Spleen (tissue), 11 donors: Measurements from ENCODE around the gene KSR2. TPM values are rescaled to one million over a fixed set of nuclear protein-coding genes. Genes with fewer than 3 reads are reported as not detected.

ENCODE experiments used
- DNase-seq: peaks from one replicate; pipeline ENCODE4 v3.0.0-alpha.2; 2020
- H3K27ac ChIP-seq, 8 donors: fragments of 200-600 bp; sonication (generic) in 7 of 8; 1 replicate in 4 of 8; 2 replicates in 4 of 8; pipeline versions ENCODE4 v1.5.0 to v1.8.0; 2016 to 2021; ENCODE audit warnings: inconsistent platforms in 4 of 8, mild to moderate bottlenecking in 4 of 8, moderate library complexity in 1 of 8
- H3K27me3 ChIP-seq, 7 donors: fragments of 200-600 bp; sonication (generic) in 6 of 7; replicated peaks in 1 of 7; 1 replicate in 4 of 7; 2 replicates in 3 of 7; pipeline versions ENCODE4 v1.5.0 to v1.8.0; 2016 to 2021; ENCODE audit warnings: inconsistent platforms in 3 of 7, mild to moderate bottlenecking in 1 of 7
- H3K36me3 ChIP-seq, 6 donors: fragments of 200-600 bp; sonication (generic) in 5 of 6; 1 replicate in 4 of 6; 2 replicates in 2 of 6; pipeline versions ENCODE4 v1.5.0 to v1.8.0; 2016 to 2021; ENCODE audit warnings: inconsistent platforms in 2 of 6
- H3K4me1 ChIP-seq, 6 donors: fragments of 200-600 bp; sonication (generic) in 5 of 6; 1 replicate in 3 of 6; 2 replicates in 3 of 6; pipeline versions ENCODE4 v1.5.0 to v1.8.0; 2016 to 2021; ENCODE audit warnings: inconsistent platforms in 3 of 6
- H3K4me3 ChIP-seq, 8 donors: fragments of 200-600 bp; sonication (generic) in 7 of 8; 1 replicate in 4 of 8; 2 replicates in 4 of 8; pipeline versions ENCODE4 v1.5.0 to v1.8.0; 2016 to 2021; ENCODE audit warnings: inconsistent platforms in 4 of 8, mild to moderate bottlenecking in 4 of 8, moderate library complexity in 2 of 8
- H3K9me3 ChIP-seq, 8 donors: fragments of 200-600 bp; sonication (generic) in 7 of 8; 1 replicate in 4 of 8; 2 replicates in 4 of 8; pipeline versions ENCODE4 v1.5.0 to v1.8.0; 2016 to 2021; ENCODE audit warnings: inconsistent platforms in 4 of 8
- POLR2A ChIP-seq, 3 donors: fragments of 450-650 bp; IDR thresholded peaks; one replicate each; pipeline ENCODE4 v1.5.1; 2017; ENCODE audit warnings: antibody characterized with exemption in 3 of 3, mild to moderate bottlenecking in 1 of 3
- POLR2AphosphoS5 ChIP-seq, 3 donors: sonication (generic); formaldehyde crosslinking; IDR thresholded peaks; one replicate each; pipeline ENCODE4 v1.5.1; 2017; ENCODE audit warnings: antibody characterized with exemption in 3 of 3
- whole genome bisulfite sequencing, 5 donors: extraction: QIAGEN DNeasy Blood & Tissue Kit in 3 of 5; methylation state at CpG; one replicate each; pipeline versions ENCODE4 v1.1.5 to v1.1.7; 2013 to 2018; 5-methylcytosine and 5-hydroxymethylcytosine counted together
- intact Hi-C: fragments of 100-400 bp; cut with DNase I; formaldehyde crosslinking; loops from one replicate; pipeline ENCODE4 v1.15.0; 2023; ENCODE audit warnings: low total_unique reads
- polyA plus RNA-seq, 3 donors: library from polyadenylated mRNA; stranded (reverse); fragments of 200-250 nt; gene quantifications; one replicate each; pipeline ENCODE4 v1.2.1, GENCODE V29; 2013
- total RNA-seq, 7 donors: library from RNA; depleted of rRNA in 3 of 7; stranded (reverse); fragments of >200 nt in 3 of 7; fragmentation: NEBNext Ultra II Directional in 4 of 7; extraction: Animal tissue kit (Norgen Biotek cat#: 25700) in 4 of 7; gene quantifications; one replicate each; pipeline versions ENCODE4 v1.1.0 to v1.2.1, GENCODE V29; 2016 to 2021
- TF ChIP-seq, protein P1 (sequence below), 11 experiments: fragments of 200-600 bp in 7 of 11; fragments of 450-650 bp in 4 of 11; sonication (generic) in 4 of 11; IDR thresholded peaks in 8 of 11; conservative IDR thresholded peaks in 3 of 11; 1 replicate in 7 of 11; 2 replicates in 4 of 11; pipeline versions ENCODE4 v1.4.0 to v1.8.0; 2016 to 2021; ENCODE audit warnings: antibody characterized with exemption in 11 of 11, inconsistent platforms in 4 of 11, mild to moderate bottlenecking in 1 of 11
- donor health status: healthy with polysubstance abuse.
- donor health status: DM: no; HTN: no; CAD: no; lungs with moderate emphysema.
- donor health status: DM: no; HTN: no; CAD: no.
- donor health status: Bipolar disorder and iron deficiency.
- donor health status: healthy.
- donor health status: DM: no; HTN: no; CAD: no.
- donor health status: DM: yes; HTN: yes; CAD: no.

Gene KSR2
- total and polyA plus RNA-seq, 10 donors, result under 0.01 to 0.09 (median 0.02) TPM; not detected in 4

- no peak for DNase-seq
- no peaks in the 10 kb centered on the region for H3K36me3 ChIP-seq
- no peaks in the 10 kb centered on the region for H3K4me1 ChIP-seq
- H3K27ac ChIP-seq, result no peak overlapping the region
- H3K27me3 ChIP-seq, result peaks cover 0 to 36% (median 4%) of the 10 kb centered on the region in 7 donors
- peaks cover 0 to 16% (median 14%) of the 10 kb centered on the region in 8 donors for H3K9me3 ChIP-seq
- intact Hi-C loops, result no loop called here
- WGBS, 5 donors, result 25 to 71% (median 57%) methylated on average over 1 of the region's 1 CpG
- H3K4me3 ChIP-seq, result no peak overlapping the region
- TF ChIP-seq, protein P1, sequence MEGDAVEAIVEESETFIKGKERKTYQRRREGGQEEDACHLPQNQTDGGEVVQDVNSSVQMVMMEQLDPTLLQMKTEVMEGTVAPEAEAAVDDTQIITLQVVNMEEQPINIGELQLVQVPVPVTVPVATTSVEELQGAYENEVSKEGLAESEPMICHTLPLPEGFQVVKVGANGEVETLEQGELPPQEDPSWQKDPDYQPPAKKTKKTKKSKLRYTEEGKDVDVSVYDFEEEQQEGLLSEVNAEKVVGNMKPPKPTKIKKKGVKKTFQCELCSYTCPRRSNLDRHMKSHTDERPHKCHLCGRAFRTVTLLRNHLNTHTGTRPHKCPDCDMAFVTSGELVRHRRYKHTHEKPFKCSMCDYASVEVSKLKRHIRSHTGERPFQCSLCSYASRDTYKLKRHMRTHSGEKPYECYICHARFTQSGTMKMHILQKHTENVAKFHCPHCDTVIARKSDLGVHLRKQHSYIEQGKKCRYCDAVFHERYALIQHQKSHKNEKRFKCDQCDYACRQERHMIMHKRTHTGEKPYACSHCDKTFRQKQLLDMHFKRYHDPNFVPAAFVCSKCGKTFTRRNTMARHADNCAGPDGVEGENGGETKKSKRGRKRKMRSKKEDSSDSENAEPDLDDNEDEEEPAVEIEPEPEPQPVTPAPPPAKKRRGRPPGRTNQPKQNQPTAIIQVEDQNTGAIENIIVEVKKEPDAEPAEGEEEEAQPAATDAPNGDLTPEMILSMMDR (IDR thresholded peaks at IDR 0.05 in 8 of 11, conservative IDR thresholded peaks at IDR 0.05 in 3 of 11), result no peak
- TF ChIP-seq POLR2A (IDR thresholded peaks at IDR 0.05) (no peak), POLR2AphosphoS5 (IDR thresholded peaks at IDR 0.05) (no peak)
Observed at GRCh38 chr12:117853600-117853999, 115.2 kb downstream of the KSR2 start.

DNA sequence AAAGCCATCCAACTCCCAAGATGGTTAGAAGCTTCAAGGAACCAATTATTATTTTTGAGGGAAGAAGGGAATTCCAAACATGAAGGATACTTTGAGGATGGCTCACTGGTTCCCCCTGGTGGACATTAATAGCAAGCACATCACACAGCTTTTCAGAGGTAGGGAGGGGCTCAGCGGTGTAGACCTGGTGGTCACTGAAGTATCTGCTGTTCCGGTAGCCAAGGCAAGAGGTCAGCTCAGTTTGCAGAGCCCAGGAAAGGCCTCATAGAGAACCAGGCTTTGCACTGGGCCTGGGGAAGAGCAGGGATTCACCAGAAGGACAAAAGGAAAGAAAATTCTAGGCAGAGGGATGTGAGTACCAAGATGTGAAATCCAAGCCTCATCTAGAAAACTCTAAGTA lies 118.7 kb downstream of the KSR2 start:
- Histone ChIP-seq H3K4me1 (no peaks in the 10 kb centered on the region), H3K9me3 (peaks cover 0 to 16% (median 13%) of the 10 kb centered on the region in 8 donors), H3K27ac (no peak overlapping the region), H3K36me3 (no peaks in the 10 kb centered on the region), H3K27me3 (peaks cover 0 to 47% (median 8%) of the 10 kb centered on the region in 7 donors), H3K4me3 (no peak overlapping the region)
- WGBS, 5 donors, result 7 to 19% (median 13%) methylated on average over 2 of the region's 2 CpGs
- intact Hi-C loops, result no loop called here
- no peak for DNase-seq
- TF ChIP-seq POLR2AphosphoS5 (IDR thresholded peaks at IDR 0.05) (no peak), POLR2A (IDR thresholded peaks at IDR 0.05) (no peak)
- TF ChIP-seq, protein P1 (IDR thresholded peaks at IDR 0.05 in 8 of 11, conservative IDR thresholded peaks at IDR 0.05 in 3 of 11), result peak in 9 of 11 experiments; percentile 33 to 82 (median 67)

- no peak for DNase-seq
- intact Hi-C loops, result no loop called here
- H3K27ac ChIP-seq, result no peak overlapping the region
- no peak overlapping the region for H3K4me3 ChIP-seq
- H3K4me1 ChIP-seq, result no peaks in the 10 kb centered on the region
- H3K27me3 ChIP-seq, result peaks cover 0 to 59% (median 8%) of the 10 kb centered on the region in 7 donors
- 33 to 55% (median 48%) methylated on average over 5 of the region's 5 CpGs for WGBS, 5 donors
- no peaks in the 10 kb centered on the region for H3K36me3 ChIP-seq
- TF ChIP-seq POLR2AphosphoS5 (IDR thresholded peaks at IDR 0.05) (no peak), POLR2A (IDR thresholded peaks at IDR 0.05) (no peak)
- TF ChIP-seq, protein P1 (IDR thresholded peaks at IDR 0.05 in 8 of 11, conservative IDR thresholded peaks at IDR 0.05 in 3 of 11), result no peak
- peaks cover 0 to 16% (median 8%) of the 10 kb centered on the region in 8 donors for H3K9me3 ChIP-seq
Observed at GRCh38 chr12:117847371-117847770, 121.4 kb downstream of the KSR2 start.

- peaks cover 0 to 16% (median 8%) of the 10 kb centered on the region in 8 donors for H3K9me3 ChIP-seq
- H3K4me3 ChIP-seq, result no peak overlapping the region
- peaks cover 0 to 60% (median 6%) of the 10 kb centered on the region in 7 donors for H3K27me3 ChIP-seq
- no peaks in the 10 kb centered on the region for H3K4me1 ChIP-seq
- no peaks in the 10 kb centered on the region for H3K36me3 ChIP-seq
- WGBS, 5 donors, result 68 to 78% (median 75%) methylated on average over 7 of the region's 7 CpGs
- intact Hi-C loops, result no loop called here
- no peak for DNase-seq
- H3K27ac ChIP-seq, result no peak overlapping the region
- no peak for TF ChIP-seq POLR2A (IDR thresholded peaks at IDR 0.05)
- TF ChIP-seq, protein P1 (IDR thresholded peaks at IDR 0.05 in 8 of 11, conservative IDR thresholded peaks at IDR 0.05 in 3 of 11), result no peak
- TF ChIP-seq POLR2AphosphoS5 (IDR thresholded peaks at IDR 0.05), result no peak
Observed at GRCh38 chr12:117845271-117845904, 123.4 kb downstream of the KSR2 start.
